Fibroblast of pulmonary artery (primary cell): Measurements from ENCODE around the gene SLC2A10.

Experiments used
- DNase-seq: peaks from one replicate; pipeline ENCODE4 v3.0.0-alpha.2; 2010; ENCODE audit warnings: low read depth
- H3K4me3 ChIP-seq: replicated peaks from 2 replicates; pipeline ENCODE4 v1.5.1; 2011; ENCODE audit warnings: low read depth, mild to moderate bottlenecking, control low read depth, low read length, moderate library complexity
- CTCF ChIP-seq: IDR thresholded peaks from 2 replicates; pipeline ENCODE4 v1.5.1; 2011; ENCODE audit warnings: mild to moderate bottlenecking, control low read depth, low read length, inconsistent platforms; ENCODE audit errors: missing control alignments

SLC2A10 gene

DNA sequence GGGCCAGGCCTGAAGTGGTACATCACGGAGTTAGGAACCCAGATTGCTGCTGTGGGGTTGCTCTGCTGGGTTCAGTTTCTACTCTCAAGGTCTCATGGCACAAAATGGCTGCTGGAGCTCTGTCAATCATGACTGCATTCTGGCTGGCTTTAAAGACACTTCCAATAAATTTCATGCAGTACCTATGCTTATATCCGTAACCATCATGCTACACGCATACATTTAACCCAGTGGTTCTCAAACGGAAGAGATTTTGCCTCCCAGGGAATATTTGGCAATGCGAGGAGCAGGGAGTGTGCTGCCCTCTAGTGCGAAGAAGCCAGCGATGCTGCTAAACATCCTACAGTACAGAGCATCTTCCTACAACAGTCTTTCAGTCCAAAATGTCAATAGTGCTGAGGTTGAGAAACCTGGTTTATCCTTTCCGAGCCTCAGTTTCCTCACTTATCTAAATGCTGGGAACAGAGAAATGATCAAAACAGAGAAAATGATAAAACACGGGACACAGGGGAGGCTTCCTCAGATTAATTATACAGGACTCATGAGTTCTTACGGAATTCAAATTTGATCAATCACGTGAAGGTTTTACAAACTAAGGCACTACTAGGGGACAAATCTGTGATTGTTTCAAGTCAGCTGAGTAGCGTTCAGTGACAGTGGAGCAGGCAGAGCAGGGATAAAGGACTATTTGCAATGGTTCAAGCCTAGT lies 9.6 kb upstream of the SLC2A10 start:
- TF ChIP-seq CTCF, result peak; percentile 89
- H3K4me3 ChIP-seq, result no peak overlapping the region
- DNase-seq, result peak; percentile 65

DNA sequence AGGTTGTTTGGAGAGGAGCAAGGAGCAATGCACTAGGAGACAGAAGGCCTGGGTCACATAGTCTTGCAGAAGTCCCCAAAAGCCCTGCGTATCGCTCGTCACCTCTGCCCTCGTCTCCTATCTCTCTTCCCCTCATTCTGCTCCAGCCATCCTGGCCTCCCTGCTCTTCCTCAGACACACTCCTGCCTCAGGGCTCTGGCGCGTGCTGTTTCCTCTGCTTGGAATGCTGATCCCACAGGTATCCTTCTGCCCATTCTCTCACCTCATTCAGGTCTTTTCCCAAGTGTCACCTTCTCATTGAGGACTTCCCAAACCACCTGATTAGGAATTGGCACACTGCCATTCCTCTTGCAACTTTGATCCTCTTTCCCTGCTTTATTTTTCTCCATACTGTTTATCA lies 9.0 kb upstream of the SLC2A10 start:
- no peak for TF ChIP-seq CTCF
- DNase-seq, result no peak
- no peak overlapping the region for H3K4me3 ChIP-seq

GRCh38 chr20:46701057-46701456 lies 8.4 kb upstream of the SLC2A10 start:
- TF ChIP-seq CTCF, result no peak
- no peak overlapping the region for H3K4me3 ChIP-seq
- DNase-seq, result no peak

- DNase-seq, result no peak
- H3K4me3 ChIP-seq, result no peak overlapping the region
- no peak for TF ChIP-seq CTCF
Observed at GRCh38 chr20:46701556-46701955, 7.9 kb upstream of the SLC2A10 start.

GRCh38 chr20:46701986-46702385 lies 7.5 kb upstream of the SLC2A10 start:
- no peak for DNase-seq
- TF ChIP-seq CTCF, result no peak
- no peak overlapping the region for H3K4me3 ChIP-seq

- TF ChIP-seq CTCF, result no peak
- DNase-seq, result no peak
- H3K4me3 ChIP-seq, result no peak overlapping the region
Observed at GRCh38 chr20:46702447-46703203, 6.8 kb upstream of the SLC2A10 start.

- no peak for TF ChIP-seq CTCF
- H3K4me3 ChIP-seq, result no peak overlapping the region
- DNase-seq, result no peak
Observed at GRCh38 chr20:46703435-46703834, 6.0 kb upstream of the SLC2A10 start.
